GM23338 (cell line): ENCODE results near the gene ADPRHL1.

Experiments used
- CREB1 ChIP-seq: fragments of 250-450 bp; sonication (Bioruptor Pico); IDR thresholded peaks from 2 replicates; pipeline ENCODE4 v1.5.0; 2020; ENCODE audit warnings: low read depth, mild to moderate bottlenecking, moderate library complexity
- CTCF ChIP-seq, 2 experiments: fragments of 200-600 bp in 1 of 2; sonication (generic) in 1 of 2; conservative IDR thresholded peaks; 2 replicates each; pipeline versions ENCODE4 v1.5.1 to v1.6.1; 2016 to 2017; ENCODE audit warnings: antibody characterized with exemption in 2 of 2, low read depth in 2 of 2, mild to moderate bottlenecking in 2 of 2, moderate library complexity in 1 of 2
- ETS1 ChIP-seq: IDR thresholded peaks from 2 replicates; pipeline ENCODE4 v1.6.1; 2016; ENCODE audit warnings: antibody characterized with exemption
- EZH2 ChIP-seq: fragments of 200-600 bp; sonication (generic); IDR thresholded peaks from one replicate; pipeline ENCODE4 v1.8.0; 2017; ENCODE audit warnings: antibody characterized with exemption, mild to moderate bottlenecking, low read depth; ENCODE audit not compliant: unreplicated experiment
- EZH2phosphoT487 ChIP-seq: fragments of 200-600 bp; sonication (generic); IDR thresholded peaks from one replicate; pipeline ENCODE4 v1.8.1; 2018; ENCODE audit warnings: antibody characterized with exemption; ENCODE audit not compliant: unreplicated experiment
- JUNB ChIP-seq: IDR thresholded peaks from one replicate; pipeline ENCODE4 v1.6.1; 2016; ENCODE audit warnings: antibody characterized with exemption; ENCODE audit not compliant: unreplicated experiment
- NANOG ChIP-seq: IDR thresholded peaks from 2 replicates; pipeline ENCODE4 v1.6.1; 2016; ENCODE audit warnings: antibody characterized with exemption, borderline replicate concordance
- POLR2AphosphoS5 ChIP-seq: IDR thresholded peaks from 2 replicates; pipeline ENCODE4 v1.6.1; 2016; ENCODE audit warnings: antibody characterized with exemption, low read depth
- REST ChIP-seq: IDR thresholded peaks from one replicate; pipeline ENCODE4 v1.6.1; 2018; ENCODE audit warnings: antibody characterized with exemption; ENCODE audit not compliant: unreplicated experiment
- STAT1 ChIP-seq: IDR thresholded peaks from one replicate; pipeline ENCODE4 v1.6.1; 2016; ENCODE audit warnings: antibody characterized with exemption; ENCODE audit not compliant: unreplicated experiment
- ZNF114 ChIP-seq: fragments of 250-450 bp; sonication (Bioruptor Pico); IDR thresholded peaks from 2 replicates; pipeline ENCODE4 v1.5.0; 2020; ENCODE audit warnings: mild to moderate bottlenecking, moderate library complexity
- ZNF462 ChIP-seq: fragments of 250-450 bp; sonication (Bioruptor Pico); IDR thresholded peaks from 2 replicates; pipeline ENCODE4 v1.5.0; 2020; ENCODE audit warnings: mild to moderate bottlenecking, moderate library complexity

GRCh38 chr13:113498905-113499304 is 45.6 kb upstream of the ADPRHL1 start:
- no peak for TF ChIP-seq STAT1
- no peak for TF ChIP-seq ETS1
- TF ChIP-seq EZH2phosphoT487, result no peak
- TF ChIP-seq CTCF (conservative IDR thresholded peaks at IDR 0.05; ENCODE audit: low read depth in 2 of 2), result no peak
- no peak for TF ChIP-seq POLR2AphosphoS5
- no peak for TF ChIP-seq REST
- TF ChIP-seq ZNF114 (CRISPR knock-in tag), result no peak
- TF ChIP-seq EZH2, result no peak
- no peak for TF ChIP-seq ZNF462 (CRISPR knock-in tag)
- TF ChIP-seq NANOG, result no peak
- no peak for TF ChIP-seq JUNB
- no peak for TF ChIP-seq CREB1
